Stimulated activated memory B cell treated with anti-CD40 and anti-IgM and Interleukin-4, amounts not matched to agents 10 μg/mL and 1 μg/mL and 100 μg/mL, for 72 hours (primary cell): Measurements from ENCODE around the gene RASL12.

Source experiments
- ATAC-seq: fragments of 150-1000 bp; cut with Tn5 transposase; 2 replicates; pipeline ENCODE4 v1.10.0; 2021
- H3K27ac Mint-ChIP-seq: one replicate; pipeline ENCODE4 v1.8.0; 2022; ENCODE audit warnings: mild to moderate bottlenecking, mixed read lengths
- H3K27me3 Mint-ChIP-seq: one replicate; pipeline ENCODE4 v1.8.0; 2022; ENCODE audit warnings: mixed read lengths
- H3K36me3 Mint-ChIP-seq: one replicate; pipeline ENCODE4 v1.8.0; 2022; ENCODE audit warnings: mixed read lengths
- H3K4me1 Mint-ChIP-seq: one replicate; pipeline ENCODE4 v1.8.0; 2022; ENCODE audit warnings: mixed read lengths
- H3K4me3 Mint-ChIP-seq: one replicate; pipeline ENCODE4 v1.8.0; 2022; ENCODE audit warnings: mild to moderate bottlenecking, moderate library complexity, mixed read lengths
- H3K9me3 Mint-ChIP-seq: one replicate; pipeline ENCODE4 v1.8.0; 2022; ENCODE audit warnings: mixed read lengths

RASL12 gene

GRCh38 chr15:65006876-65007275 lies 60.9 kb downstream of the RASL12 start:
- H3K4me3 Mint-ChIP-seq: no peak overlapping the region

GRCh38 chr15:65004993-65005392 lies 62.8 kb downstream of the RASL12 start:
- H3K27ac Mint-ChIP-seq: peak overlapping the region; percentile 30
- H3K36me3 Mint-ChIP-seq: peaks cover 8% of the 10 kb centered on the region
- H3K4me1 Mint-ChIP-seq: peaks cover 5% of the 10 kb centered on the region
- no peaks in the 10 kb centered on the region for H3K27me3 Mint-ChIP-seq
- no peak for ATAC-seq
- H3K9me3 Mint-ChIP-seq: no peaks in the 10 kb centered on the region
- no peak overlapping the region for H3K4me3 Mint-ChIP-seq

More at GRCh38 chr15:65006876-65007275, 60.9 kb downstream of the RASL12 start:
- Mint-ChIP-seq H3K36me3 (peaks cover 18% of the 10 kb centered on the region), H3K4me1 (peaks cover 5% of the 10 kb centered on the region), H3K27me3 (no peaks in the 10 kb centered on the region), H3K9me3 (no peaks in the 10 kb centered on the region), H3K27ac (no peak overlapping the region)
- ATAC-seq: no peak
